Fibroblast of mammary gland (primary cell): ENCODE measurements around the gene SNRPA.

ENCODE experiments used
- DNase-seq: peaks from one replicate; pipeline ENCODE4 v3.0.0-alpha.2; 2010; ENCODE audit warnings: low read depth
- H3K4me3 ChIP-seq: 2 replicates; pipeline ENCODE4 v1.5.1; 2011; ENCODE audit warnings: low read depth, mild to moderate bottlenecking, low read length, moderate library complexity; ENCODE audit not compliant: control insufficient read depth
- TF ChIP-seq, protein P1 (sequence below): conservative IDR thresholded peaks from 2 replicates; pipeline ENCODE4 v1.5.1; 2011; ENCODE audit warnings: low read depth, low read length, inconsistent platforms; ENCODE audit not compliant: control insufficient read depth, insufficient read depth

SNRPA gene

DNA sequence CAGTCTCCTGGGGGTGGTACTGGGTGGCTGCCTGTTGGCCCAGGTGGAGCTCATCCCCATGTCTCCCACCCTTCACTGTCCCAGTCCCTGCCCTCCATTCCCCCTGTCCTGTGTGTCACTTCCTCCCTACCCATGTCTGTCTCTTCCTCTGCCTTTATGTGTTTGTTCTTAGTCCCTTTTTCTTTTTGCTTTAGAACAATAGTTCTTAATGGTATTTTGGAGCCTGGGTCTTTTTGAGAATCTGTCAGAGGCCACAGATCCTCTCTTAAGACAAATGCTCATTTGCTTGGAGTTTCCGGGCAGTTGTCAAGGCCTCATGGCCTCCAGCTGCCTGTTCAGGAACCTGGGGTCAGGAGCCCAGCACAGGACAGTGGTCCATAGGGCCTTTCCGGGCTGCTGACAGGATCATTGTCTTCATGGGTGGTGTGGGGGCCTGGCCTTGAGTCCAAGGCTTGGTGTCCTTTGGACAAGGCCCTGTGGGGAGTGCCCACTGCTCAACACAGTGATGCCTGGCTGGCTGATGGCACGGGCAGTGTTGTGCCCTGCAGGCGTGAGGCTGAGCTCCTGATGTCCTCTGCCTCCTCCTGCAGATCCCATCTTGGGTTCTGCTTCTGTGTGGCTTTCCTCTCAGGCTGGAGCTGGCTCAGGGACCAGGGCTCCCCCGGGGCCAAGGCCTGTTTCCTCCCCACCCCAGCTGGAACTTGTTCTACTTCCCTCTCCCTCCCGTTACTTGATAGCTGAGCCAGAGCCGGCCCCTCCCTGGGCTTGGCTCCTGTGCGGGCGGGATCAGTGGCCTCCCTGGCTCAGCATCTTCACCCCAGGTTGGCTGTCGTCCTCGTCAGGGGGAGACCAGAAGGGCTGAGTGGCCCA is 51.5 kb downstream of the SNRPA start:
- no peak for DNase-seq
- TF ChIP-seq, protein P1, sequence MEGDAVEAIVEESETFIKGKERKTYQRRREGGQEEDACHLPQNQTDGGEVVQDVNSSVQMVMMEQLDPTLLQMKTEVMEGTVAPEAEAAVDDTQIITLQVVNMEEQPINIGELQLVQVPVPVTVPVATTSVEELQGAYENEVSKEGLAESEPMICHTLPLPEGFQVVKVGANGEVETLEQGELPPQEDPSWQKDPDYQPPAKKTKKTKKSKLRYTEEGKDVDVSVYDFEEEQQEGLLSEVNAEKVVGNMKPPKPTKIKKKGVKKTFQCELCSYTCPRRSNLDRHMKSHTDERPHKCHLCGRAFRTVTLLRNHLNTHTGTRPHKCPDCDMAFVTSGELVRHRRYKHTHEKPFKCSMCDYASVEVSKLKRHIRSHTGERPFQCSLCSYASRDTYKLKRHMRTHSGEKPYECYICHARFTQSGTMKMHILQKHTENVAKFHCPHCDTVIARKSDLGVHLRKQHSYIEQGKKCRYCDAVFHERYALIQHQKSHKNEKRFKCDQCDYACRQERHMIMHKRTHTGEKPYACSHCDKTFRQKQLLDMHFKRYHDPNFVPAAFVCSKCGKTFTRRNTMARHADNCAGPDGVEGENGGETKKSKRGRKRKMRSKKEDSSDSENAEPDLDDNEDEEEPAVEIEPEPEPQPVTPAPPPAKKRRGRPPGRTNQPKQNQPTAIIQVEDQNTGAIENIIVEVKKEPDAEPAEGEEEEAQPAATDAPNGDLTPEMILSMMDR = no peak
- H3K4me3 ChIP-seq = peak overlapping the region; percentile 14

DNA sequence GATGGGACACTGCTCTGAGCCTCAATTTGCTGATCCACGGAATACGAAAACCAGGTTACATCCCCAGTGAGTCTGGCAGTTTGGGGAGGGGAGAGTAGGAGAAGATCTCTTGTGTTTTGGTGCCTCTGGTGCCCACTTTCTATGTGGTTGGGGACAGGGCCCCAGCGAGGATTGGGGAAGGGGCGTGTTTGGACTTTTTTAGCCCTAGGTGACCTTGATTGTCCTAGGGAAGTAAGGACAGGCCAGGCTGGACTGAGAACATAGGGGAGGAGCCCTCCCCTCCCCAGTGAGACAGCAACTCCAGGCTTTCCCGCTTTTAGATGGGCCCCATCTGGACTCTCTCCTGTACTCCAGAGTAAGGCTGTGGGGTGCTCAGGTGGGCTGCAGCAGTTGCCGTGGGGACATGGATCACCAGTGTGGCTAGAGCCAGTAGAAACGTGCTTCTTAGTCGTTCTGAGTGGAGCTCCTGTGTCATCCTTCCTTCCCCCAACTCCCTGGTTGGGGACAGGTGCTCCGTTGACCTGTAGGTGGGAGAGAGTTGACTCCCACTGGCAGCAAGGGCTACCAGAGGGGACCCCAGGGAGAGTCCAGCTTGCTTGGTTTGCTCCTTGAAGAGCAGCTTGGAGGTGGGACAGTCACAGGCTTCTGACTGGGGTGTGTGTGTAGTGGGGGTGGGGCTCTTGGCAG is 52.3 kb downstream of the SNRPA start:
- TF ChIP-seq, protein P1 = no peak
- DNase-seq = no peak
- H3K4me3 ChIP-seq = no peak overlapping the region

DNA sequence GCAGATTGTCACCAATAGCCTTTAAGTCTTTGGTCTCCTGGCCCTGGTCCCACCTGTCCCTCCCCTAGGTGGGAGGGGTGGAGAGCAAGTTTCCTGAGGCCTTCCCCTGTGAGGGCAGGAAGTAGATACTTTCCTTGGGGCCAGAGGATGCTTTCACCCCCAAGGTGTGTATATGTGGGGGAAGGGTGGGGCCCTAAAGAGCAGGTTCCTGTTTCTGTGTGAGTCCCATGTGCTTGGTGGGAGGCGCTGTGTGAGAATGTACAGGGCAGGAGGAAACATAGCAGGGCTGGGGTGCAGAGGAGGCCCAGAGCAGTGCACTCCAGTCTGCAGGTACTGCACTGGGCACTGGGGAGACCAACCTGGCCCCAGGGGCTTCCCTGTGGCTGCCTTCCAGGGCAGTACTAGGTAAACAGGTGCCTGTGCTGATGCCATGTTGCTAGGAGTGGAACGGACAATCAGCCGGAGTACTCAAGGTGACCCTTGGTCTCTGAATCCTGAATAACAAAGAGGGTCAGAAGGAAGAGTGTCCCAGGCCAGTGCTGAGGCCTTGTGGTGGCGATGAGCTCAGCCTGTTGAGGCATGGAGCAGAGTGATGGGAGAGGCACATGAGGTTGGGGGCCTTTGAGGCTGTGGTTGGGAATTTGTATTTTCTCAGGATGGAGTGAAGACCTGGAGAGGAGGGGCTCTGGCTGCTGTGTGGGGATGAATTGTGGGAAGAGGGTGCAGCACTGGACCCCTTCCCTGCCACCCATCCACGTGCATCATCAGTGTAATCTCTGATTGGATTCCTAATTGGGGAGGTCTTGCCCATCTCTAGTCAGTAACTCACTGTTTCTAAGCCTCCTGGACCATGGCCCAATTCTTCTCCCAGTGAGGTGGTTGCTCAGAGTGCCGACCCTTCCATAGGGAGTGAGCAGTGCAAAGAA is 53.1 kb downstream of the SNRPA start:
- DNase-seq = no peak
- H3K4me3 ChIP-seq = no peak overlapping the region
- TF ChIP-seq, protein P1 = no peak

DNA sequence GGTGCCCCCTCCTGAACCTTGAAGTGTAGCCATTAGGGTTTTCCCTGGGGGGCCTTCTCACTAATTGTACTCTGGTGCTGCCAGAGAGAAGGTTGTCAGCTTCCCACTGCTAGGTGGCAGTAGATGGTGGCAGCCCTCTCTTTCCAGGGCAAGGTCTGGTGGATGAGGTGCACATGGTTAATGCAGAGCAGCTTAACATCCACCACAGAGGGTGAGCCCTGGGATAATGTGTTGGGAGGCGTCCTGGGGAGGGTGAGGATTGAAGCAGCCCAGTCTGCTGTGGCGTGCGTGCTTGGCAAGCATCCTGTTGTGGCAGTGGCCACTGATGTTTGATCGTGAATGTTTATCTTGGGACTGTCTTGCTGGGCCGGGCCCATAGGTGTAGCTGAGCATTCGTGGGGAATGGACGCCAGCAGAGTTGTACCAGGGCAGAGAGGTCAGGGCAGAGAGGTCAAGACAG is 53.8 kb downstream of the SNRPA start:
- H3K4me3 ChIP-seq = no peak overlapping the region
- DNase-seq = no peak
- TF ChIP-seq, protein P1 = no peak

DNA sequence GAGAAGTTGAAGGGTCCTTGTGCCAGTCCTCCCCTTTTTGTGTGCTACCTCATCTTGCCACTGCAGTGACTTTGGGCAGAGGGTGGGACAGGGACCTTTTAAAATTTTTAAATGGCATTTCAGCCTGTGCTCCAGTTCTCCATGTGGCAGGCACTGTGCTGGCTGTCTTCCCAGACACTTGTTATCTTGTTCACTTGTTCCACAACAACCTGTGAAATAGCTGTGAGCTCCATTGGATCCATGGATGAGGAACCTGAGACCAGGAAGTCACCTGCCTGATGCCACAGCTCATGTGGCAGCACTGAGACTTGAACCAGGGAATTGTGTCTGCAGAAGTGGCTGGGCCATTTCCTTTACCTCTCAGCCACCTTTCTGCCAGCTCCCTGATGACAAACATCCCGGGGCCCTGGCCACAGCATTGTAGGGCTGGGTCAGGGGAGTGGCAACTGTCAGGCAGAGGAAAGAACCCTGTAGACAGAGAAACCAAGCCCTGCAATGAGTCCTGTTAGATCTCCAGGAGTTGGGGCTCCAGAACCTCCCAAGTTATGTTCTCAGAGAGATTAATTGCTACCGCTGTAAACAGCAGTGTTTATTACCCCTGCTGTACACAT is 54.4 kb downstream of the SNRPA start:
- H3K4me3 ChIP-seq = no peak overlapping the region
- no peak for DNase-seq
- TF ChIP-seq, protein P1 = no peak
